GM23338 (cell line): ENCODE results near the gene HCN2. TPM values are rescaled to one million over a fixed set of nuclear protein-coding genes. Genes with fewer than 3 reads are reported as not detected.

Source experiments
- ATAC-seq: fragments of 200-7000 bp; cut with Tn5 transposase; 3 replicates; pipeline ENCODE4 v1.9.1; 2020
- DNase-seq: peaks from one replicate; pipeline ENCODE4 v3.0.0-alpha.2; 2015; ENCODE audit warnings: low spot score
- H2AFZ ChIP-seq: fragments of 200-600 bp; sonication (generic); 2 replicates; pipeline ENCODE4 v1.8.0; 2016; ENCODE audit warnings: antibody characterized with exemption, mild to moderate bottlenecking, moderate library complexity
- H3F3A ChIP-seq: fragments of 200-600 bp; sonication (generic); replicated peaks from 2 replicates; pipeline ENCODE4 v1.8.0; 2017; ENCODE audit warnings: antibody characterized with exemption, mixed run types, low read depth
- H3K27ac ChIP-seq: fragments of 200-600 bp; sonication (generic); 2 replicates; pipeline ENCODE4 v1.6.1; 2016; ENCODE audit warnings: low read depth
- H3K27me3 ChIP-seq: fragments of 200-600 bp; sonication (generic); 2 replicates; pipeline ENCODE4 v1.8.0; 2016; ENCODE audit warnings: mild to moderate bottlenecking, mixed run types, moderate library complexity; ENCODE audit not compliant: insufficient read depth
- H3K36me3 ChIP-seq: fragments of 200-600 bp; sonication (generic); 2 replicates; pipeline ENCODE4 v1.8.0; 2016; ENCODE audit warnings: mild to moderate bottlenecking; ENCODE audit not compliant: insufficient read depth
- H3K4me1 ChIP-seq: fragments of 200-600 bp; sonication (generic); 2 replicates; pipeline ENCODE4 v1.8.0; 2016; ENCODE audit warnings: mild to moderate bottlenecking, moderate library complexity; ENCODE audit not compliant: insufficient read depth
- H3K4me2 ChIP-seq: fragments of 200-600 bp; sonication (generic); 2 replicates; pipeline ENCODE4 v1.7.1; 2017; ENCODE audit warnings: mixed run types
- H3K4me3 ChIP-seq: fragments of 200-600 bp; sonication (generic); 2 replicates; pipeline ENCODE4 v1.6.1; 2016; ENCODE audit warnings: mixed run types
- H3K79me2 ChIP-seq: fragments of 200-600 bp; sonication (generic); replicated peaks from 2 replicates; pipeline ENCODE4 v1.8.0; 2017; ENCODE audit warnings: mild to moderate bottlenecking; ENCODE audit not compliant: insufficient read depth
- H3K9me2 ChIP-seq: fragments of 200-600 bp; sonication (generic); 2 replicates; pipeline ENCODE4 v1.8.0; 2017; ENCODE audit not compliant: insufficient read depth
- H4K20me1 ChIP-seq: fragments of 200-600 bp; sonication (generic); replicated peaks from 2 replicates; pipeline ENCODE4 v1.8.0; 2017; ENCODE audit warnings: mild to moderate bottlenecking; ENCODE audit not compliant: insufficient read depth
- H3K27ac Mint-ChIP-seq: 2 replicates; pipeline ENCODE4 v1.8.0; 2020; ENCODE audit warnings: inconsistent platforms, mild to moderate bottlenecking, moderate library complexity, mixed read lengths
- H3K27me3 Mint-ChIP-seq: 3 replicates; pipeline ENCODE4 v1.8.0; 2022; ENCODE audit warnings: low read depth, mild to moderate bottlenecking, moderate library complexity, mixed read lengths, inconsistent platforms; ENCODE audit not compliant: insufficient read depth, poor library complexity
- H3K36me3 Mint-ChIP-seq: 3 replicates; pipeline ENCODE4 v1.8.0; 2021; ENCODE audit warnings: low read depth, mild to moderate bottlenecking, inconsistent platforms, moderate library complexity, mixed read lengths
- H3K4me1 Mint-ChIP-seq: 3 replicates; pipeline ENCODE4 v1.8.0; 2020; ENCODE audit warnings: mild to moderate bottlenecking, inconsistent platforms, mixed read lengths
- H3K4me3 Mint-ChIP-seq: 3 replicates; pipeline ENCODE4 v1.8.0; 2021; ENCODE audit warnings: moderate library complexity, mild to moderate bottlenecking, inconsistent platforms, mixed read lengths
- H3K9me3 Mint-ChIP-seq: 3 replicates; pipeline ENCODE4 v1.8.0; 2020; ENCODE audit warnings: moderate library complexity, mild to moderate bottlenecking, inconsistent platforms, mixed read lengths
- CREB1 ChIP-seq: fragments of 250-450 bp; sonication (Bioruptor Pico); IDR thresholded peaks from 2 replicates; pipeline ENCODE4 v1.5.0; 2020; ENCODE audit warnings: low read depth, mild to moderate bottlenecking, moderate library complexity
- CTCF ChIP-seq, 2 experiments: fragments of 200-600 bp in 1 of 2; sonication (generic) in 1 of 2; conservative IDR thresholded peaks; 2 replicates each; pipeline versions ENCODE4 v1.5.1 to v1.6.1; 2016 to 2017; ENCODE audit warnings: antibody characterized with exemption in 2 of 2, low read depth in 2 of 2, mild to moderate bottlenecking in 2 of 2, moderate library complexity in 1 of 2
- EZH2 ChIP-seq: fragments of 200-600 bp; sonication (generic); IDR thresholded peaks from one replicate; pipeline ENCODE4 v1.8.0; 2017; ENCODE audit warnings: antibody characterized with exemption, mild to moderate bottlenecking, low read depth; ENCODE audit not compliant: unreplicated experiment
- EZH2phosphoT487 ChIP-seq: fragments of 200-600 bp; sonication (generic); IDR thresholded peaks from one replicate; pipeline ENCODE4 v1.8.1; 2018; ENCODE audit warnings: antibody characterized with exemption; ENCODE audit not compliant: unreplicated experiment
- JUNB ChIP-seq: IDR thresholded peaks from one replicate; pipeline ENCODE4 v1.6.1; 2016; ENCODE audit warnings: antibody characterized with exemption; ENCODE audit not compliant: unreplicated experiment
- NANOG ChIP-seq: IDR thresholded peaks from 2 replicates; pipeline ENCODE4 v1.6.1; 2016; ENCODE audit warnings: antibody characterized with exemption, borderline replicate concordance
- POLR2AphosphoS5 ChIP-seq: IDR thresholded peaks from 2 replicates; pipeline ENCODE4 v1.6.1; 2016; ENCODE audit warnings: antibody characterized with exemption, low read depth
- STAT1 ChIP-seq: IDR thresholded peaks from one replicate; pipeline ENCODE4 v1.6.1; 2016; ENCODE audit warnings: antibody characterized with exemption; ENCODE audit not compliant: unreplicated experiment
- ZNF114 ChIP-seq: fragments of 250-450 bp; sonication (Bioruptor Pico); IDR thresholded peaks from 2 replicates; pipeline ENCODE4 v1.5.0; 2020; ENCODE audit warnings: mild to moderate bottlenecking, moderate library complexity
- ZNF331 ChIP-seq: fragments of 250-450 bp; sonication (Bioruptor Pico); IDR thresholded peaks from 2 replicates; pipeline ENCODE4 v1.5.0; 2020; ENCODE audit warnings: low read depth, mild to moderate bottlenecking, moderate library complexity
- ZNF462 ChIP-seq: fragments of 250-450 bp; sonication (Bioruptor Pico); IDR thresholded peaks from 2 replicates; pipeline ENCODE4 v1.5.0; 2020; ENCODE audit warnings: mild to moderate bottlenecking, moderate library complexity
- polyA plus RNA-seq: library from polyadenylated mRNA; unstranded; fragments of >200 nt; fragmentation: Nextera tagmentation; extraction: Ambion mirVana; gene quantifications from 2 replicates; pipeline ENCODE4 v1.2.1, GENCODE V29; 2016
- total RNA-seq: library from RNA; depleted of rRNA; stranded (reverse); fragments of >200 nt; shearing (Covaris generic); gene quantifications from 2 replicates; pipeline ENCODE4 v1.2.3, GENCODE V29; 2014
- TF ChIP-seq, protein P1 (sequence below): IDR thresholded peaks from 2 replicates; pipeline ENCODE4 v1.6.1; 2016; ENCODE audit warnings: antibody characterized with exemption
- TF ChIP-seq, protein P2 (sequence below): IDR thresholded peaks from one replicate; pipeline ENCODE4 v1.6.1; 2018; ENCODE audit warnings: antibody characterized with exemption; ENCODE audit not compliant: unreplicated experiment

Gene HCN2
- total and polyA plus RNA-seq, 2 experiments from 2014 or later, result 0.06 to 2.9 TPM

GRCh38 chr19:617551-618246 is 28.0 kb downstream of the HCN2 start:
- H2AFZ ChIP-seq, result no peak overlapping the region
- Mint-ChIP-seq H3K4me1 (peaks cover 3% of the 10 kb centered on the region; the same call in 2 of the 3 replicates), H3K36me3 (peaks cover 36% of the 10 kb centered on the region), H3K27me3 (peaks cover 15% of the 10 kb centered on the region), H3K9me3 (no peaks in the 10 kb centered on the region), H3K4me3 (no peak overlapping the region; the same call in 2 of the 3 replicates), H3K27ac (no peak overlapping the region)
- no peaks in the 10 kb centered on the region for H3F3A ChIP-seq
- H3K79me2 ChIP-seq, result no peaks in the 10 kb centered on the region
- H4K20me1 ChIP-seq, result peaks cover 4% of the 10 kb centered on the region; the same call in 1 of the 2 replicates
- H3K4me3 ChIP-seq, result no peak overlapping the region
- H3K9me2 ChIP-seq, result no peaks in the 10 kb centered on the region
- no peak for ATAC-seq
- H3K4me1 ChIP-seq, result no peaks in the 10 kb centered on the region
- H3K36me3 ChIP-seq, result no peaks in the 10 kb centered on the region
- DNase-seq, result no peak
- no peaks in the 10 kb centered on the region for H3K27me3 ChIP-seq
- H3K27ac ChIP-seq, result no peak overlapping the region
- no peak overlapping the region for H3K4me2 ChIP-seq
- no peak for TF ChIP-seq ZNF331 (CRISPR knock-in tag)
- TF ChIP-seq EZH2phosphoT487, result no peak
- TF ChIP-seq ZNF114, result no peak
- TF ChIP-seq CREB1 (CRISPR knock-in tag), result no peak
- TF ChIP-seq EZH2, result no peak
- no peak for TF ChIP-seq CTCF (conservative IDR thresholded peaks at IDR 0.05; ENCODE audit: low read depth in 2 of 2)
- no peak for TF ChIP-seq ZNF462 (CRISPR knock-in tag)
- no peak for TF ChIP-seq STAT1
- no peak for TF ChIP-seq POLR2AphosphoS5
- TF ChIP-seq, protein P1, sequence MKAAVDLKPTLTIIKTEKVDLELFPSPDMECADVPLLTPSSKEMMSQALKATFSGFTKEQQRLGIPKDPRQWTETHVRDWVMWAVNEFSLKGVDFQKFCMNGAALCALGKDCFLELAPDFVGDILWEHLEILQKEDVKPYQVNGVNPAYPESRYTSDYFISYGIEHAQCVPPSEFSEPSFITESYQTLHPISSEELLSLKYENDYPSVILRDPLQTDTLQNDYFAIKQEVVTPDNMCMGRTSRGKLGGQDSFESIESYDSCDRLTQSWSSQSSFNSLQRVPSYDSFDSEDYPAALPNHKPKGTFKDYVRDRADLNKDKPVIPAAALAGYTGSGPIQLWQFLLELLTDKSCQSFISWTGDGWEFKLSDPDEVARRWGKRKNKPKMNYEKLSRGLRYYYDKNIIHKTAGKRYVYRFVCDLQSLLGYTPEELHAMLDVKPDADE, result no peak
- TF ChIP-seq, protein P2, sequence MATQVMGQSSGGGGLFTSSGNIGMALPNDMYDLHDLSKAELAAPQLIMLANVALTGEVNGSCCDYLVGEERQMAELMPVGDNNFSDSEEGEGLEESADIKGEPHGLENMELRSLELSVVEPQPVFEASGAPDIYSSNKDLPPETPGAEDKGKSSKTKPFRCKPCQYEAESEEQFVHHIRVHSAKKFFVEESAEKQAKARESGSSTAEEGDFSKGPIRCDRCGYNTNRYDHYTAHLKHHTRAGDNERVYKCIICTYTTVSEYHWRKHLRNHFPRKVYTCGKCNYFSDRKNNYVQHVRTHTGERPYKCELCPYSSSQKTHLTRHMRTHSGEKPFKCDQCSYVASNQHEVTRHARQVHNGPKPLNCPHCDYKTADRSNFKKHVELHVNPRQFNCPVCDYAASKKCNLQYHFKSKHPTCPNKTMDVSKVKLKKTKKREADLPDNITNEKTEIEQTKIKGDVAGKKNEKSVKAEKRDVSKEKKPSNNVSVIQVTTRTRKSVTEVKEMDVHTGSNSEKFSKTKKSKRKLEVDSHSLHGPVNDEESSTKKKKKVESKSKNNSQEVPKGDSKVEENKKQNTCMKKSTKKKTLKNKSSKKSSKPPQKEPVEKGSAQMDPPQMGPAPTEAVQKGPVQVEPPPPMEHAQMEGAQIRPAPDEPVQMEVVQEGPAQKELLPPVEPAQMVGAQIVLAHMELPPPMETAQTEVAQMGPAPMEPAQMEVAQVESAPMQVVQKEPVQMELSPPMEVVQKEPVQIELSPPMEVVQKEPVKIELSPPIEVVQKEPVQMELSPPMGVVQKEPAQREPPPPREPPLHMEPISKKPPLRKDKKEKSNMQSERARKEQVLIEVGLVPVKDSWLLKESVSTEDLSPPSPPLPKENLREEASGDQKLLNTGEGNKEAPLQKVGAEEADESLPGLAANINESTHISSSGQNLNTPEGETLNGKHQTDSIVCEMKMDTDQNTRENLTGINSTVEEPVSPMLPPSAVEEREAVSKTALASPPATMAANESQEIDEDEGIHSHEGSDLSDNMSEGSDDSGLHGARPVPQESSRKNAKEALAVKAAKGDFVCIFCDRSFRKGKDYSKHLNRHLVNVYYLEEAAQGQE, result no peak
- no peak for TF ChIP-seq NANOG
- TF ChIP-seq JUNB, result no peak
